HepG2 (cell line): ENCODE results near the gene BCAS1. TPM values are rescaled to one million over a fixed set of nuclear protein-coding genes. Genes with fewer than 3 reads are reported as not detected.

Source experiments
- DPF2 ChIP-seq: sonication (generic); formaldehyde crosslinking; IDR thresholded peaks from 2 replicates; pipeline ENCODE4 v1.4.0; 2020; ENCODE audit warnings: mild to moderate bottlenecking, low read depth, missing genetic modification reagents, borderline replicate concordance
- GABPB1 ChIP-seq: IDR thresholded peaks from 2 replicates; pipeline ENCODE4 v1.6.1; 2016; ENCODE audit warnings: mild to moderate bottlenecking, missing genetic modification reagents, moderate library complexity, missing compliant biosample characterization
- ISL2 ChIP-seq: sonication (generic); formaldehyde crosslinking; IDR thresholded peaks from 2 replicates; pipeline ENCODE4 v1.5.0; 2020; ENCODE audit warnings: missing genetic modification reagents
- NRL ChIP-seq: sonication (generic); formaldehyde crosslinking; IDR thresholded peaks from 2 replicates; pipeline ENCODE4 v1.5.0; 2020; ENCODE audit warnings: missing genetic modification reagents, mild to moderate bottlenecking, moderate library complexity, borderline replicate concordance
- PAWR ChIP-seq: sonication (generic); formaldehyde crosslinking; IDR thresholded peaks from 2 replicates; pipeline ENCODE4 v1.4.0; 2020; ENCODE audit warnings: missing genetic modification reagents, mild to moderate bottlenecking, borderline replicate concordance
- PRDM10 ChIP-seq: sonication (generic); formaldehyde crosslinking; IDR thresholded peaks from 2 replicates; pipeline ENCODE4 v1.4.0; 2020; ENCODE audit warnings: low read depth, missing genetic modification reagents
- TEAD2 ChIP-seq: sonication (generic); formaldehyde crosslinking; IDR thresholded peaks from 2 replicates; pipeline ENCODE4 v1.9.0; 2021; ENCODE audit warnings: missing genetic modification reagents
- ZHX2 ChIP-seq, 2 experiments: sonication (generic) in 1 of 2; formaldehyde crosslinking in 1 of 2; IDR thresholded peaks; 2 replicates each; pipeline versions ENCODE4 v1.6.1 to v1.9.0; 2014 to 2022; ENCODE audit warnings: antibody characterized with exemption in 1 of 2, borderline replicate concordance in 1 of 2, inconsistent platforms in 1 of 2, low read depth in 1 of 2, missing genetic modification reagents in 1 of 2
- ZMYM3 ChIP-seq: sonication (generic); formaldehyde crosslinking; IDR thresholded peaks from 2 replicates; pipeline ENCODE4 v1.5.1; 2020; ENCODE audit warnings: mild to moderate bottlenecking, missing genetic modification reagents
- ZNF530 ChIP-seq: sonication (generic); formaldehyde crosslinking; IDR thresholded peaks from 2 replicates; pipeline ENCODE4 v1.5.0; 2020; ENCODE audit warnings: low read depth, mild to moderate bottlenecking, missing genetic modification reagents
- ZNF619 ChIP-seq: sonication (generic); formaldehyde crosslinking; IDR thresholded peaks from 2 replicates; pipeline ENCODE4 v1.4.0; 2020; ENCODE audit warnings: mild to moderate bottlenecking, missing genetic modification reagents
- polyA plus RNA-seq, 8 experiments: library from polyadenylated mRNA; depleted of rRNA in 3 of 8; stranded (reverse) in 7 of 8; unstranded in 1 of 8; fragments of >200 nt; fragmentation: Illumina TruSeq in 4 of 8; extraction: Trizol in 4 of 8; gene quantifications; 2 replicates each; pipeline versions ENCODE4 v1.2.1 to v1.2.3, GENCODE V29; 2011 to 2016; ENCODE audit warnings: low read depth in 4 of 8, missing spikeins in 1 of 8, mixed read lengths in 1 of 8; ENCODE audit not compliant: insufficient read depth in 1 of 8
- total RNA-seq, 5 experiments: library from RNA; depleted of rRNA; stranded (reverse); fragments of >200 nt; fragmentation: Illumina TruSeq; extraction: Trizol; gene quantifications; 2 replicates each; pipeline ENCODE4 v1.2.3, GENCODE V29; 2016; ENCODE audit warnings: low read depth in 1 of 5
- TF ChIP-seq, protein P1 (sequence below): sonication (generic); formaldehyde crosslinking; IDR thresholded peaks from 2 replicates; pipeline ENCODE4 v1.8.0; 2022; ENCODE audit warnings: missing genetic modification reagents, mild to moderate bottlenecking, moderate library complexity, borderline replicate concordance
- TF ChIP-seq, protein P2 (sequence below), 2 experiments: sonication (generic) in 1 of 2; formaldehyde crosslinking in 1 of 2; IDR thresholded peaks; 2 replicates each; pipeline versions ENCODE4 v1.5.1 to v1.6.1; 2011 to 2020; ENCODE audit warnings: borderline replicate concordance in 1 of 2, low read depth in 1 of 2, low read length in 1 of 2, mild to moderate bottlenecking in 1 of 2, missing genetic modification reagents in 1 of 2, moderate library complexity in 1 of 2

BCAS1 gene
- total and polyA plus RNA-seq, 2 of the 13 experiments (the other 11 are each of a cell fraction or from before 2014, with no cell fraction given): 0.55 to 0.91 TPM

DNA sequence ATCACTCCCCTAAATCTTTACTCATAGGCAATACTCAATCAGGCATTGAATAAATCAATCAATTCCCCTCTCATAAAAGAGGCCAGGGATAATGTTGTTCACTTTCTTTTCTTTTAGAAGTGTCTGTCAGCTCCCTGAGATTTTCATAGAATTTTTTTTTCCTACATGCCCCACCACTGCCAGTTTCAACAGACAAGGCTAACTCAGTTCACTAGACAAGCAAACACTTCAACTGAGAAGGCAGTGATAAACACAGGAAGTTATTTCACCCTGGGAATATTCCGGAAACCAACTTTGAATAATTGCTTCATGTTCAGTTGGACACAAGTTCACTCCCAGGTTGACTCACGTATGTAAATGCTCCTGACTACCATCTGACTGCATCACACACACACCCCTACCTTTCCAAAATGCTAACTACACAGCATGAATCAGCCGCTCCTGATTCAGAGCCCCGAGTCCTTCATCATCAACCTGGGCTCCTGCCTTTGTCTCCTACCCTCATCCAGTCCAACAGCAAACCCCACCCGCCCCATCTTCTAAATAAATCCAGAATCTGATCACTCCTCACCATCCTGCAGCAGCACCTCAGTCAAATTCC lies 143.9 kb downstream of the BCAS1 start (continued):
- TF ChIP-seq, protein P1, sequence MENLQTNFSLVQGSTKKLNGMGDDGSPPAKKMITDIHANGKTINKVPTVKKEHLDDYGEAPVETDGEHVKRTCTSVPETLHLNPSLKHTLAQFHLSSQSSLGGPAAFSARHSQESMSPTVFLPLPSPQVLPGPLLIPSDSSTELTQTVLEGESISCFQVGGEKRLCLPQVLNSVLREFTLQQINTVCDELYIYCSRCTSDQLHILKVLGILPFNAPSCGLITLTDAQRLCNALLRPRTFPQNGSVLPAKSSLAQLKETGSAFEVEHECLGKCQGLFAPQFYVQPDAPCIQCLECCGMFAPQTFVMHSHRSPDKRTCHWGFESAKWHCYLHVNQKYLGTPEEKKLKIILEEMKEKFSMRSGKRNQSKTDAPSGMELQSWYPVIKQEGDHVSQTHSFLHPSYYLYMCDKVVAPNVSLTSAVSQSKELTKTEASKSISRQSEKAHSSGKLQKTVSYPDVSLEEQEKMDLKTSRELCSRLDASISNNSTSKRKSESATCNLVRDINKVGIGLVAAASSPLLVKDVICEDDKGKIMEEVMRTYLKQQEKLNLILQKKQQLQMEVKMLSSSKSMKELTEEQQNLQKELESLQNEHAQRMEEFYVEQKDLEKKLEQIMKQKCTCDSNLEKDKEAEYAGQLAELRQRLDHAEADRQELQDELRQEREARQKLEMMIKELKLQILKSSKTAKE (CRISPR knock-in tag): peak; percentile 87
- TF ChIP-seq NRL (no peak), ZNF530 (CRISPR knock-in tag) (no peak), ZNF619 (CRISPR knock-in tag) (no peak), PRDM10 (0 out of 2 replicates have a peak, but pooled peaks have one; percentile 23), ISL2 (CRISPR knock-in tag) (peak; percentile 71), GABPB1 (CRISPR knock-in tag) (peak; percentile 64; the same call in 1 of the 2 replicates), TEAD2 (CRISPR knock-in tag) (no peak), PAWR (CRISPR knock-in tag) (no peak), ZHX2 (IDR thresholded peaks at IDR 0.05; ENCODE audit: low read depth) (no peak), ZHX2 (CRISPR knock-in tag; IDR thresholded peaks at IDR 0.05; ENCODE audit: borderline replicate concordance) (no peak), ZMYM3 (CRISPR knock-in tag) (no peak; the same call in 1 of the 2 replicates), DPF2 (no peak; the same call in none of the 2 replicates)
- TF ChIP-seq, protein P2, sequence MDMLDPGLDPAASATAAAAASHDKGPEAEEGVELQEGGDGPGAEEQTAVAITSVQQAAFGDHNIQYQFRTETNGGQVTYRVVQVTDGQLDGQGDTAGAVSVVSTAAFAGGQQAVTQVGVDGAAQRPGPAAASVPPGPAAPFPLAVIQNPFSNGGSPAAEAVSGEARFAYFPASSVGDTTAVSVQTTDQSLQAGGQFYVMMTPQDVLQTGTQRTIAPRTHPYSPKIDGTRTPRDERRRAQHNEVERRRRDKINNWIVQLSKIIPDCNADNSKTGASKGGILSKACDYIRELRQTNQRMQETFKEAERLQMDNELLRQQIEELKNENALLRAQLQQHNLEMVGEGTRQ (IDR thresholded peaks at IDR 0.05; ENCODE audit: low read depth, low read length): peak; percentile 7; the same call in 1 of the 2 replicates
- TF ChIP-seq, protein P2 (CRISPR knock-in tag; IDR thresholded peaks at IDR 0.05; ENCODE audit: borderline replicate concordance): no peak
